Neural cell (in vitro differentiated cells): Measurements from ENCODE around the gene GSN. TPM values are rescaled to one million over a fixed set of nuclear protein-coding genes. Genes with fewer than 3 reads are reported as not detected.

Experiments used
- H2AFZ ChIP-seq: fragments of 200-600, 300-800 bp; sonication (generic), shearing (Covaris generic); 2 replicates; pipeline ENCODE4 v1.6.0; 2014; ENCODE audit warnings: low read depth, mild to moderate bottlenecking, antibody characterized with exemption, low read length, moderate library complexity
- H3F3A ChIP-seq: fragments of 200-600 bp; shearing (Covaris generic); 2 replicates; pipeline ENCODE4 v1.6.1; 2016; ENCODE audit warnings: mild to moderate bottlenecking, moderate library complexity, mixed read lengths, antibody characterized with exemption, low read length; ENCODE audit not compliant: insufficient read depth, poor library complexity, severe bottlenecking
- H3K27ac ChIP-seq: fragments of 200-600, 300-800 bp; sonication (generic), shearing (Covaris generic); 2 replicates; pipeline ENCODE4 v1.5.1; 2014; ENCODE audit warnings: mild to moderate bottlenecking, low read length, moderate library complexity
- H3K27me3 ChIP-seq: fragments of 300-800, 200-600 bp; sonication (generic), shearing (Covaris generic); 2 replicates; pipeline ENCODE4 v1.6.0; 2014; ENCODE audit warnings: mild to moderate bottlenecking, low read depth, low read length, moderate library complexity; ENCODE audit not compliant: insufficient read depth
- H3K36me3 ChIP-seq: fragments of 300-800, 200-600 bp; sonication (generic), shearing (Covaris generic); 2 replicates; pipeline ENCODE4 v1.5.1; 2014; ENCODE audit warnings: mild to moderate bottlenecking, antibody characterized with exemption, low read length, moderate library complexity; ENCODE audit not compliant: insufficient read depth
- H3K4me2 ChIP-seq: fragments of 300-800, 200-600 bp; sonication (generic), shearing (Covaris generic); 2 replicates; pipeline ENCODE4 v1.6.0; 2014; ENCODE audit warnings: mild to moderate bottlenecking, low read length
- H3K4me3 ChIP-seq: fragments of 300-800, 200-600 bp; sonication (generic), shearing (Covaris generic); 2 replicates; pipeline ENCODE4 v1.5.1; 2014; ENCODE audit warnings: mild to moderate bottlenecking, low read length, moderate library complexity
- H3K79me2 ChIP-seq: fragments of 200-600 bp; shearing (Covaris generic); replicated peaks from 2 replicates; pipeline ENCODE4 v1.6.0; 2014; ENCODE audit warnings: mild to moderate bottlenecking, low read length, moderate library complexity; ENCODE audit not compliant: insufficient read depth
- H3K9ac ChIP-seq: fragments of 300-800, 200-600 bp; sonication (generic), shearing (Covaris generic); 2 replicates; pipeline ENCODE4 v1.6.1; 2016; ENCODE audit warnings: mild to moderate bottlenecking, low read length, mixed read lengths
- H3K9me2 ChIP-seq: fragments of 200-600 bp; shearing (Covaris generic); 2 replicates; pipeline ENCODE4 v1.6.1; 2016; ENCODE audit warnings: mild to moderate bottlenecking, low read length, mixed read lengths; ENCODE audit not compliant: insufficient read depth
- H3K9me3 ChIP-seq: fragments of 200-600, 300-800 bp; sonication (generic), shearing (Covaris generic); 2 replicates; pipeline ENCODE4 v1.6.1; 2016; ENCODE audit warnings: mild to moderate bottlenecking, mixed run types, low read length, moderate library complexity, mixed read lengths
- H4K20me1 ChIP-seq: fragments of 200-600 bp; shearing (Covaris generic); 2 replicates; pipeline ENCODE4 v1.6.1; 2016; ENCODE audit warnings: mild to moderate bottlenecking, mixed run types; ENCODE audit not compliant: insufficient read depth
- CTCF ChIP-seq: fragments of 450-650 bp; IDR thresholded peaks from 2 replicates; pipeline ENCODE4 v1.5.1; 2014; ENCODE audit warnings: antibody characterized with exemption, mild to moderate bottlenecking, moderate library complexity; ENCODE audit not compliant: poor library complexity, severe bottlenecking
- EP300 ChIP-seq: fragments of 450-650 bp; conservative IDR thresholded peaks from 2 replicates; pipeline ENCODE4 v1.6.1; 2014; ENCODE audit warnings: antibody characterized with exemption, mild to moderate bottlenecking, moderate library complexity; ENCODE audit not compliant: poor library complexity, severe bottlenecking
- EZH2 ChIP-seq: fragments of 200-600, 300-800 bp; shearing (Covaris generic), sonication (generic); IDR thresholded peaks from 2 replicates; pipeline ENCODE4 v1.6.1; 2014; ENCODE audit warnings: antibody characterized with exemption, low read length, borderline replicate concordance, mild to moderate bottlenecking; ENCODE audit not compliant: insufficient read depth, poor library complexity, severe bottlenecking
- MXI1 ChIP-seq: fragments of 450-650 bp; conservative IDR thresholded peaks from 2 replicates; pipeline ENCODE4 v1.6.1; 2014; ENCODE audit warnings: antibody characterized with exemption, mild to moderate bottlenecking; ENCODE audit not compliant: poor library complexity, severe bottlenecking
- POLR2AphosphoS5 ChIP-seq: IDR thresholded peaks from 2 replicates; pipeline ENCODE4 v1.6.1; 2012
- RAD21 ChIP-seq: fragments of 450-650 bp; conservative IDR thresholded peaks from 2 replicates; pipeline ENCODE4 v1.6.1; 2014; ENCODE audit warnings: antibody characterized with exemption, mild to moderate bottlenecking, moderate library complexity
- REST ChIP-seq: IDR thresholded peaks from 2 replicates; pipeline ENCODE4 v1.6.1; 2012; ENCODE audit warnings: borderline replicate concordance
- SMC3 ChIP-seq: fragments of 450-650 bp; conservative IDR thresholded peaks from 2 replicates; pipeline ENCODE4 v1.6.1; 2014; ENCODE audit warnings: antibody characterized with exemption, mild to moderate bottlenecking, moderate library complexity; ENCODE audit not compliant: poor library complexity
- TAF1 ChIP-seq: IDR thresholded peaks from 2 replicates; pipeline ENCODE4 v1.6.1; 2012; ENCODE audit warnings: low read depth
- polyA minus RNA-seq: library from RNA; depleted of rRNA, polyadenylated mRNA; stranded (reverse); fragments of >200 nt; gene quantifications from 2 replicates; pipeline ENCODE4 v1.2.3, GENCODE V29; 2014
- polyA plus RNA-seq: library from polyadenylated mRNA; depleted of rRNA; stranded (reverse); fragments of >200 nt; gene quantifications from 2 replicates; pipeline ENCODE4 v1.2.3, GENCODE V29; 2014

GSN gene
- polyA plus RNA-seq (2.4 and 7.7 TPM in 2 replicates), polyA minus RNA-seq (2.2 and 4.4 TPM in 2 replicates)

- no peaks in the 10 kb centered on the region for H3K36me3 ChIP-seq
- H3K4me3 ChIP-seq, result peak within 1 kb of the TSS; percentile 65
- no peak within 1 kb of the TSS for H3K4me2 ChIP-seq
- H3K9ac ChIP-seq, result peak within 1 kb of the TSS; percentile 44
- H3F3A ChIP-seq, result no peaks in the 10 kb centered on the region
- H3K9me2 ChIP-seq, result no peaks in the 10 kb centered on the region
- H2AFZ ChIP-seq, result no peak within 1 kb of the TSS
- H3K9me3 ChIP-seq, result no peaks in the 10 kb centered on the region
- no peak within 1 kb of the TSS for H3K27ac ChIP-seq
- no peaks in the 10 kb centered on the region for H3K79me2 ChIP-seq
- no peak for TF ChIP-seq RAD21
- TF ChIP-seq REST, result no peak
- no peak for TF ChIP-seq SMC3
- TF ChIP-seq MXI1, result no peak
- TF ChIP-seq EZH2, result no peak
- no peak for TF ChIP-seq POLR2AphosphoS5
- TF ChIP-seq EP300, result no peak
- TF ChIP-seq TAF1, result no peak
- TF ChIP-seq CTCF, result no peak
- H4K20me1 ChIP-seq, result no peaks in the 10 kb centered on the region
- H3K27me3 ChIP-seq, result peaks cover 20% of the 10 kb centered on the region
Observed at GRCh38 chr9:121267689-121268597, at the start of gene GSN. GSN (plus strand) TSS chr9:121268162; CDS start chr9:121301972, 33,810 bp downstream.

GRCh38 chr9:121218357-121219027, 49.5 kb upstream of the GSN start:
- no peaks in the 10 kb centered on the region for H3K27me3 ChIP-seq
- no peaks in the 10 kb centered on the region for H3K79me2 ChIP-seq
- no peak overlapping the region for H3K9ac ChIP-seq
- H3K36me3 ChIP-seq, result no peaks in the 10 kb centered on the region
- no peak overlapping the region for H3K4me2 ChIP-seq
- no peaks in the 10 kb centered on the region for H3K9me2 ChIP-seq
- no peaks in the 10 kb centered on the region for H3K9me3 ChIP-seq
- H3K27ac ChIP-seq, result no peak overlapping the region
- TF ChIP-seq POLR2AphosphoS5 (no peak), EP300 (no peak), MXI1 (no peak), SMC3 (no peak), TAF1 (no peak)
- no peaks in the 10 kb centered on the region for H3F3A ChIP-seq
- H2AFZ ChIP-seq, result no peak overlapping the region
- no peaks in the 10 kb centered on the region for H4K20me1 ChIP-seq
- no peak overlapping the region for H3K4me3 ChIP-seq
